ENCODE measurements around the gene HLA-G.
"Not testable (repeated sequence)": the region's sequence is repeated elsewhere in the genome, so short reads cannot be mapped to it uniquely, and the experiment has no call there.

Gene HLA-G

DNA sequence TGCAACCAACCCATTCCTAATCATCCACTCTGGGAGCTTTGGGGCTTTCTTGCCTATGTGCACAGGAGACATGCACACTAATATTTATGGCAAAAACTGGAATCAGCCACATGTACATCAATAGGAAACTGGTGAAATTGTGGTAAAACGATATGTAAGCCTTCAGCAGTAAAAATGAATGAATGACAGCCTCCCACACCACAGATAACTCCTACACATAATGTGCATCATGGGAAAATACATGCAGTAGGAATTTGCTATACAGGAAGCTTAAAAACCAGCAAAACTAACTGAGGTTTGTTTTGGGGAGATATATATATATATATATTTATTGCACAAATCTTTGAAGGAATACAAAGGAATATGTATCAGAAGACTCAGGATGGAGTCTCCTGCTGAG lies 47.6 kb downstream of the HLA-G start:
- DNase-seq (ENCODE audit: low read depth): no peak

GRCh38 chr6:29875734-29876133 lies 48.1 kb downstream of the HLA-G start:
- DNase-seq (ENCODE audit: low read depth): not testable (repeated sequence)
